Right atrium auricular region (tissue), 2 donors: ENCODE measurements around the gene SRRM4. TPM values are rescaled to one million over a fixed set of nuclear protein-coding genes. Genes with fewer than 3 reads are reported as not detected.

Experiments used
- DNase-seq: peaks from one replicate; pipeline ENCODE4 v3.0.0-alpha.2; 2019; ENCODE audit warnings: low spot score
- H3K27ac ChIP-seq, 2 donors: fragments of 200-600 bp; sonication (generic); 1 replicate in 1 of 2; 2 replicates in 1 of 2; pipeline ENCODE4 v1.5.1; 2016 to 2019
- H3K27me3 ChIP-seq, 2 donors: fragments of 200-600 bp; sonication (generic); one replicate each; pipeline versions ENCODE4 v1.5.1 to v1.6.0; 2017 to 2019
- H3K36me3 ChIP-seq: fragments of 200-600 bp; sonication (generic); one replicate; pipeline ENCODE4 v1.5.1; 2016
- H3K4me1 ChIP-seq, 2 donors: fragments of 200-600 bp; sonication (generic); one replicate each; pipeline versions ENCODE4 v1.5.1 to v1.6.0; 2017 to 2019
- H3K4me3 ChIP-seq, 2 donors: fragments of 200-600 bp; sonication (generic); 1 replicate in 1 of 2; 2 replicates in 1 of 2; pipeline ENCODE4 v1.5.1; 2017 to 2019; ENCODE audit warnings: mild to moderate bottlenecking in 1 of 2, moderate library complexity in 1 of 2
- H3K9me3 ChIP-seq, 2 donors: fragments of 200-600 bp; sonication (generic); one replicate each; pipeline ENCODE4 v1.5.1; 2019
- total RNA-seq, 2 donors: library from RNA; depleted of rRNA; stranded (reverse); fragments of >200 nt; gene quantifications; one replicate each; pipeline ENCODE4 v1.1.0, GENCODE V29; 2016
- TF ChIP-seq, protein P1 (sequence below), 2 donors: fragments of 200-600 bp; sonication (generic); IDR thresholded peaks; one replicate each; pipeline ENCODE4 v1.5.1; 2019; ENCODE audit warnings: antibody characterized with exemption in 2 of 2

The SRRM4 gene
- total RNA-seq, 2 donors from 2014 or later: 0.08 TPM; not detected in 1

- TF ChIP-seq, protein P1, sequence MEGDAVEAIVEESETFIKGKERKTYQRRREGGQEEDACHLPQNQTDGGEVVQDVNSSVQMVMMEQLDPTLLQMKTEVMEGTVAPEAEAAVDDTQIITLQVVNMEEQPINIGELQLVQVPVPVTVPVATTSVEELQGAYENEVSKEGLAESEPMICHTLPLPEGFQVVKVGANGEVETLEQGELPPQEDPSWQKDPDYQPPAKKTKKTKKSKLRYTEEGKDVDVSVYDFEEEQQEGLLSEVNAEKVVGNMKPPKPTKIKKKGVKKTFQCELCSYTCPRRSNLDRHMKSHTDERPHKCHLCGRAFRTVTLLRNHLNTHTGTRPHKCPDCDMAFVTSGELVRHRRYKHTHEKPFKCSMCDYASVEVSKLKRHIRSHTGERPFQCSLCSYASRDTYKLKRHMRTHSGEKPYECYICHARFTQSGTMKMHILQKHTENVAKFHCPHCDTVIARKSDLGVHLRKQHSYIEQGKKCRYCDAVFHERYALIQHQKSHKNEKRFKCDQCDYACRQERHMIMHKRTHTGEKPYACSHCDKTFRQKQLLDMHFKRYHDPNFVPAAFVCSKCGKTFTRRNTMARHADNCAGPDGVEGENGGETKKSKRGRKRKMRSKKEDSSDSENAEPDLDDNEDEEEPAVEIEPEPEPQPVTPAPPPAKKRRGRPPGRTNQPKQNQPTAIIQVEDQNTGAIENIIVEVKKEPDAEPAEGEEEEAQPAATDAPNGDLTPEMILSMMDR (IDR thresholded peaks at IDR 0.05): no peak
- Histone ChIP-seq H3K4me1 (peaks cover 0 to 10% of the 10 kb centered on the region in 2 donors), H3K9me3 (no peaks in the 10 kb centered on the region), H3K4me3 (no peak overlapping the region), H3K27me3 (no peaks in the 10 kb centered on the region), H3K27ac (peak overlapping the region in 1 of 2 donors; percentile 73), H3K36me3 (no peaks in the 10 kb centered on the region)
- DNase-seq: no peak
Observed at GRCh38 chr12:119072440-119072839, 91.1 kb downstream of the SRRM4 start.

DNA sequence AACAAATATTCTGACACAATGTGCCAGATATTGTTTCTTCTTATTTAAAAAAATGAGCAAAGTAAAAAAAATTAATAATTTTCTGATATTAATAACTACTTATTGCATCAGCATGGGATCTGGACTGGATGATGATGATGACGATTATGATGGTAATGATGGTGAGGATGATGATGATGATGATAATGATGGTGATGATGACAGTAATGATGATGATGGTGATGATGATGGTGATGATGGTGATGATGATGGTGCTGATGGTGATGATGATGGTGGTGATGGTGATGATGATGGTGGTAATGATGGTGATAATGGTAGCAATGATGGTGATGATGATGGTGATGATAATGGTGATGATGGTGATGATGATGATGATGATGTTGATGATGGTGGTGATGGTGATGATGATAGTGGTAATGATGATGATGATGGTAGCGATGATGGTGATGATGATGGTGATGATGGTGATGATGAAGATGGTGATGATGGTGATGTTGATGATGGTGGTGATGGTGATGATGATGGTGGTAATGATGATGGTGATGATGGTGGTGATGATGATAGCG, 94.0 kb downstream of the SRRM4 start:
- Histone ChIP-seq H3K9me3 (no peaks in the 10 kb centered on the region), H3K36me3 (no peaks in the 10 kb centered on the region), H3K27me3 (no peaks in the 10 kb centered on the region), H3K4me1 (no peaks in the 10 kb centered on the region), H3K27ac (no peak overlapping the region), H3K4me3 (no peak overlapping the region)
- no peak for DNase-seq
- TF ChIP-seq, protein P1 (IDR thresholded peaks at IDR 0.05): no peak

DNA sequence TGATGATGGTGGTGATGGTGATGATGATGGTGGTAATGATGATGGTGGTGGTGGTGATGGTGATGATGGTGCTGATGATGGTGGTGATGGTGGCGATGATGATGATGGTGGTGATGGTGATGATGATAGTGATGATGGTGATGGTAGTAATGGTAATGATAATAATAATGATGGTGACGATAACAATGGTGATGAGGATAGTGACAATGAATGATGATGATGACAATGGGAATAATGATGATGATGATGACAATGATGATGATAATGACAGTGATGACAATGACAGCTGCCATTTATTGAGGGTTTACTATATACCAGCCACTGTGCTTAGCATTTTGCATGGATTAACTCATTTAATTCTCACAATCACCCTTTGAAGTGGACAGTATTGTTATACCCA, 94.6 kb downstream of the SRRM4 start:
- Histone ChIP-seq H3K36me3 (no peaks in the 10 kb centered on the region), H3K27ac (no peak overlapping the region), H3K4me3 (no peak overlapping the region), H3K9me3 (no peaks in the 10 kb centered on the region), H3K27me3 (no peaks in the 10 kb centered on the region), H3K4me1 (no peaks in the 10 kb centered on the region)
- TF ChIP-seq, protein P1 (IDR thresholded peaks at IDR 0.05): no peak
- DNase-seq: no peak

GRCh38 chr12:119079530-119079929, 98.2 kb downstream of the SRRM4 start:
- no peaks in the 10 kb centered on the region for H3K9me3 ChIP-seq
- no peak overlapping the region for H3K4me3 ChIP-seq
- no peak overlapping the region for H3K27ac ChIP-seq
- no peaks in the 10 kb centered on the region for H3K27me3 ChIP-seq
- TF ChIP-seq, protein P1 (IDR thresholded peaks at IDR 0.05): no peak
- peaks cover 0 to 7% of the 10 kb centered on the region in 2 donors for H3K4me1 ChIP-seq
- no peak for DNase-seq
- no peaks in the 10 kb centered on the region for H3K36me3 ChIP-seq

DNA sequence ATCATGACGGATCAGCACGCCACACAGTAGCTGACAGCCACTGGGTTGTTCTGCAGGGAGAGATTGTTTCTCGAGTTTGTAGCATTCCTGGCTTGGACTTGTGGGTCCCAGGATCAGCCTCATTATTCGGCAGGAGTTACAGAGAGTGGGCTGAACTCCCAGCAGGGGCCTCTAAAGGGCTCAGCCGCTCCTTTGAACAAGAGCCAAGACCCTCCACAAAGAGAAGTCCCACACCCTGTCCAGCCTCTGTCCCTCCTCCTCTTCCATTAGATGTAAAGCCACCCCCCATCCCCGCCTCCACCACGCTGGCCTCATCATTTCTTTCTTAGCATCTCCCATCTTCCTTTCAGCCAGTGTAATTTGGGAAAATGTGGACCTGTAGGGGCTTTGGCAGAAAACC, 100.7 kb downstream of the SRRM4 start:
- no peak for DNase-seq
- Histone ChIP-seq H3K4me1 (peaks cover 0 to 7% of the 10 kb centered on the region in 2 donors), H3K27me3 (no peaks in the 10 kb centered on the region), H3K4me3 (no peak overlapping the region), H3K9me3 (no peaks in the 10 kb centered on the region), H3K36me3 (no peaks in the 10 kb centered on the region), H3K27ac (no peak overlapping the region)
- TF ChIP-seq, protein P1 (IDR thresholded peaks at IDR 0.05): no peak

GRCh38 chr12:119082496-119082895, 101.2 kb downstream of the SRRM4 start:
- Histone ChIP-seq H3K4me1 (peaks cover 0 to 7% of the 10 kb centered on the region in 2 donors), H3K4me3 (no peak overlapping the region), H3K36me3 (no peaks in the 10 kb centered on the region), H3K27ac (peak overlapping the region in 1 of 2 donors; percentile 21), H3K27me3 (no peaks in the 10 kb centered on the region), H3K9me3 (no peaks in the 10 kb centered on the region)
- no peak for DNase-seq
- TF ChIP-seq, protein P1 (IDR thresholded peaks at IDR 0.05): no peak
